ENCODE data around the gene MYOT.

Gene MYOT

GRCh38 chr5:137896560-137896959 lies 28.9 kb downstream of the MYOT start:
- no peak for DNase-seq (ENCODE audit: low read depth)
- no peak overlapping the region for H3K4me3 ChIP-seq (ENCODE audit: low read depth, low read length)
- no peak for TF ChIP-seq CTCF (IDR thresholded peaks at IDR 0.05; ENCODE audit: insufficient read depth, low read depth, low read length, missing control alignments)

GRCh38 chr5:137899493-137899892 lies 31.8 kb downstream of the MYOT start:
- DNase-seq (ENCODE audit: low read depth): peak; percentile 50
- no peak for TF ChIP-seq CTCF (IDR thresholded peaks at IDR 0.05; ENCODE audit: insufficient read depth, low read depth, low read length, missing control alignments)
- H3K4me3 ChIP-seq (ENCODE audit: low read depth, low read length): no peak overlapping the region

- TF ChIP-seq CTCF (IDR thresholded peaks at IDR 0.05; ENCODE audit: insufficient read depth, low read depth, low read length, missing control alignments): no peak
- no peak for DNase-seq (ENCODE audit: low read depth)
- H3K4me3 ChIP-seq (ENCODE audit: low read depth, low read length): no peak overlapping the region
Observed at GRCh38 chr5:137901011-137901817, 33.6 kb downstream of the MYOT start.

- DNase-seq (ENCODE audit: low read depth): peak; percentile 25
- no peak for TF ChIP-seq CTCF (IDR thresholded peaks at IDR 0.05; ENCODE audit: insufficient read depth, low read depth, low read length, missing control alignments)
- no peak overlapping the region for H3K4me3 ChIP-seq (ENCODE audit: low read depth, low read length)
Observed at GRCh38 chr5:137902408-137903133, 34.9 kb downstream of the MYOT start.

GRCh38 chr5:137914758-137915157 lies 47.1 kb downstream of the MYOT start:
- TF ChIP-seq CTCF (IDR thresholded peaks at IDR 0.05; ENCODE audit: insufficient read depth, low read depth, low read length, missing control alignments): no peak
- no peak for DNase-seq (ENCODE audit: low read depth)
- H3K4me3 ChIP-seq (ENCODE audit: low read depth, low read length): no peak overlapping the region

GRCh38 chr5:137916923-137917322 lies 49.3 kb downstream of the MYOT start:
- TF ChIP-seq CTCF (IDR thresholded peaks at IDR 0.05; ENCODE audit: insufficient read depth, low read depth, low read length, missing control alignments): no peak
- DNase-seq (ENCODE audit: low read depth): no peak
- H3K4me3 ChIP-seq (ENCODE audit: low read depth, low read length): no peak overlapping the region

Measured in GM12865 (cell line).